Skeletal muscle tissue (tissue), 4 donors: Measurements from ENCODE around the gene TFEB. TPM values are rescaled to one million over a fixed set of nuclear protein-coding genes. Genes with fewer than 3 reads are reported as not detected.

ENCODE experiments used
- H3K27ac ChIP-seq: one replicate; pipeline ENCODE4 v1.7.0; 2013; ENCODE audit warnings: mild to moderate bottlenecking, low read depth, low read length, inconsistent platforms
- H3K27me3 ChIP-seq, 3 donors: one replicate each; pipeline ENCODE4 v1.7.0; 2013; ENCODE audit warnings: low read length in 3 of 3; ENCODE audit not compliant: control insufficient read depth in 3 of 3, insufficient read depth in 3 of 3
- H3K36me3 ChIP-seq, 3 donors: one replicate each; pipeline ENCODE4 v1.7.0; 2013; ENCODE audit warnings: low read length in 3 of 3; ENCODE audit not compliant: control insufficient read depth in 3 of 3, insufficient read depth in 3 of 3
- H3K4me1 ChIP-seq, 3 donors: one replicate each; pipeline ENCODE4 v1.7.0; 2013; ENCODE audit warnings: low read length in 3 of 3, mild to moderate bottlenecking in 3 of 3; ENCODE audit not compliant: control insufficient read depth in 3 of 3, insufficient read depth in 3 of 3
- H3K4me3 ChIP-seq, 3 donors: one replicate each; pipeline ENCODE4 v1.7.0; 2013; ENCODE audit warnings: low read length in 3 of 3
- H3K9ac ChIP-seq, 3 donors: one replicate each; pipeline ENCODE4 v1.7.0; 2013; ENCODE audit warnings: low read length in 3 of 3, mild to moderate bottlenecking in 3 of 3, moderate library complexity in 2 of 3, low read depth in 1 of 3
- H3K9me3 ChIP-seq, 3 donors: one replicate each; pipeline ENCODE4 v1.7.0; 2013; ENCODE audit warnings: low read length in 3 of 3; ENCODE audit not compliant: control insufficient read depth in 3 of 3
- total RNA-seq: library from RNA; depleted of rRNA; stranded (reverse); fragments of >200 nt; gene quantifications from one replicate; pipeline ENCODE4 v1.2.3, GENCODE V29; 2014
- donor health status: Osteomylitis.

TFEB gene
- total RNA-seq, 1 donor from 2014 or later: 7.8 TPM

GRCh38 chr6:41693281-41694240, 41.8 kb downstream of the TFEB start:
- H3K4me1 ChIP-seq: peaks cover 43 to 65% (median 45%) of the 10 kb centered on the region in 3 donors
- H3K4me3 ChIP-seq: no peak overlapping the region
- H3K27me3 ChIP-seq: no peaks in the 10 kb centered on the region
- no peak overlapping the region for H3K27ac ChIP-seq
- no peaks in the 10 kb centered on the region for H3K9me3 ChIP-seq
- peaks cover 14 to 18% (median 14%) of the 10 kb centered on the region in 3 donors for H3K36me3 ChIP-seq
- H3K9ac ChIP-seq: peak overlapping the region; percentile 8 to 54 (median 23)

GRCh38 chr6:41692730-41693129, 42.7 kb downstream of the TFEB start:
- peak overlapping the region in 1 of 3 donors; percentile 54 for H3K9ac ChIP-seq
- no peaks in the 10 kb centered on the region for H3K9me3 ChIP-seq
- H3K36me3 ChIP-seq: peaks cover 20 to 23% (median 20%) of the 10 kb centered on the region in 3 donors
- no peak overlapping the region for H3K27ac ChIP-seq
- no peaks in the 10 kb centered on the region for H3K27me3 ChIP-seq
- H3K4me3 ChIP-seq: no peak overlapping the region
- peaks cover 43 to 70% (median 50%) of the 10 kb centered on the region in 3 donors for H3K4me1 ChIP-seq

GRCh38 chr6:41692080-41692675, 43.2 kb downstream of the TFEB start:
- Histone ChIP-seq H3K36me3 (peaks cover 25 to 26% (median 25%) of the 10 kb centered on the region in 3 donors), H3K27me3 (no peaks in the 10 kb centered on the region), H3K4me1 (peaks cover 43 to 70% (median 53%) of the 10 kb centered on the region in 3 donors), H3K9me3 (no peaks in the 10 kb centered on the region), H3K9ac (no peak overlapping the region), H3K27ac (no peak overlapping the region), H3K4me3 (no peak overlapping the region)

- no peaks in the 10 kb centered on the region for H3K27me3 ChIP-seq
- no peaks in the 10 kb centered on the region for H3K9me3 ChIP-seq
- H3K4me3 ChIP-seq: no peak overlapping the region
- H3K36me3 ChIP-seq: peaks cover 30 to 32% (median 32%) of the 10 kb centered on the region in 3 donors
- no peak overlapping the region for H3K9ac ChIP-seq
- H3K27ac ChIP-seq: no peak overlapping the region
- H3K4me1 ChIP-seq: peaks cover 43 to 65% (median 51%) of the 10 kb centered on the region in 3 donors
Observed at GRCh38 chr6:41691426-41692079, 43.9 kb downstream of the TFEB start.

- no peaks in the 10 kb centered on the region for H3K27me3 ChIP-seq
- H3K9me3 ChIP-seq: no peaks in the 10 kb centered on the region
- no peak overlapping the region for H3K27ac ChIP-seq
- peak overlapping the region in 1 of 3 donors; percentile 16 for H3K9ac ChIP-seq
- peaks cover 36 to 40% (median 37%) of the 10 kb centered on the region in 3 donors for H3K36me3 ChIP-seq
- H3K4me3 ChIP-seq: no peak overlapping the region
- peaks cover 40 to 59% (median 45%) of the 10 kb centered on the region in 3 donors for H3K4me1 ChIP-seq
Observed at GRCh38 chr6:41690541-41691330, 44.7 kb downstream of the TFEB start.

GRCh38 chr6:41689171-41690008, 46.0 kb downstream of the TFEB start:
- Histone ChIP-seq H3K9ac (peak overlapping the region in 1 of 3 donors; percentile 57), H3K36me3 (peaks cover 46 to 50% (median 47%) of the 10 kb centered on the region in 3 donors), H3K4me3 (no peak overlapping the region), H3K27ac (no peak overlapping the region), H3K9me3 (no peaks in the 10 kb centered on the region), H3K27me3 (no peaks in the 10 kb centered on the region), H3K4me1 (peaks cover 32 to 46% (median 35%) of the 10 kb centered on the region in 3 donors)

- peak overlapping the region in 1 of 3 donors; percentile 25 for H3K9ac ChIP-seq
- H3K4me3 ChIP-seq: no peak overlapping the region
- H3K9me3 ChIP-seq: no peaks in the 10 kb centered on the region
- H3K4me1 ChIP-seq: peaks cover 26 to 43% (median 27%) of the 10 kb centered on the region in 3 donors
- no peak overlapping the region for H3K27ac ChIP-seq
- no peaks in the 10 kb centered on the region for H3K27me3 ChIP-seq
- peaks cover 47 to 50% (median 48%) of the 10 kb centered on the region in 3 donors for H3K36me3 ChIP-seq
Observed at GRCh38 chr6:41688256-41688965, 47.0 kb downstream of the TFEB start.

GRCh38 chr6:41687501-41688175, 47.8 kb downstream of the TFEB start:
- no peak overlapping the region for H3K4me3 ChIP-seq
- peaks cover 27 to 43% (median 27%) of the 10 kb centered on the region in 3 donors for H3K4me1 ChIP-seq
- H3K36me3 ChIP-seq: peaks cover 47 to 50% (median 48%) of the 10 kb centered on the region in 3 donors
- no peak overlapping the region for H3K27ac ChIP-seq
- no peaks in the 10 kb centered on the region for H3K27me3 ChIP-seq
- H3K9ac ChIP-seq: no peak overlapping the region
- no peaks in the 10 kb centered on the region for H3K9me3 ChIP-seq
